Gastrocnemius medialis (tissue), 4 donors: ENCODE results near the gene WDR91. TPM values are rescaled to one million over a fixed set of nuclear protein-coding genes. Genes with fewer than 3 reads are reported as not detected.

Source experiments
- ATAC-seq, 2 donors: fragments of 150-250 bp; one replicate each; pipeline ENCODE4 v1.9.1; 2016
- DNase-seq, 2 donors: peaks; one replicate each; pipeline ENCODE4 v3.0.0-alpha.2; 2019
- H3K27ac ChIP-seq, 4 donors: fragments of 200-600 bp; sonication (generic); 1 replicate in 1 of 4; 2 replicates in 3 of 4; pipeline ENCODE4 v1.5.1; 2016 to 2018; ENCODE audit warnings: mild to moderate bottlenecking in 2 of 4, moderate library complexity in 1 of 4
- H3K27me3 ChIP-seq, 3 donors: fragments of 200-600 bp; sonication (generic) in 2 of 3; 1 replicate in 1 of 3; 2 replicates in 2 of 3; pipeline versions ENCODE4 v1.5.1 to v1.6.0; 2016 to 2019; ENCODE audit warnings: mild to moderate bottlenecking in 1 of 3, moderate library complexity in 1 of 3
- H3K36me3 ChIP-seq, 2 donors: fragments of 200-600 bp; sonication (generic) in 1 of 2; one replicate each; pipeline ENCODE4 v1.5.1; 2017 to 2018
- H3K4me1 ChIP-seq, 2 donors: fragments of 200-600 bp; sonication (generic) in 1 of 2; one replicate each; pipeline ENCODE4 v1.5.1; 2016 to 2017; ENCODE audit warnings: mild to moderate bottlenecking in 2 of 2
- H3K4me3 ChIP-seq, 4 donors: fragments of 200-600 bp; sonication (generic) in 3 of 4; 1 replicate in 1 of 4; 2 replicates in 3 of 4; pipeline ENCODE4 v1.5.1; 2016 to 2019; ENCODE audit warnings: mild to moderate bottlenecking in 2 of 4
- H3K9me3 ChIP-seq, 3 donors: fragments of 200-600 bp; sonication (generic) in 2 of 3; 1 replicate in 1 of 3; 2 replicates in 2 of 3; pipeline ENCODE4 v1.5.1; 2016 to 2019
- POLR2A ChIP-seq, 2 donors: fragments of 450-650 bp; IDR thresholded peaks; one replicate each; pipeline ENCODE4 v1.6.1; 2017; ENCODE audit warnings: antibody characterized with exemption in 2 of 2, mild to moderate bottlenecking in 2 of 2, moderate library complexity in 2 of 2
- in situ Hi-C, 4 donors: fragments of 200-750 bp; cut with MboI; loops; one replicate each; pipeline versions ENCODE4 v1.15.0 to v1.8.0; 2017; ENCODE audit warnings: low sequenced_read_pairs in 4 of 4
- intact Hi-C: fragments of 100-400 bp; cut with DNase I; formaldehyde crosslinking; loops from one replicate; pipeline ENCODE4 v1.15.1; 2023; ENCODE audit warnings: low total_unique reads
- total RNA-seq, 4 donors: library from RNA; depleted of rRNA; stranded (reverse); fragments of >200 nt; gene quantifications; one replicate each; pipeline versions ENCODE4 v1.1.0 to v1.2.3, GENCODE V29; 2016
- TF ChIP-seq, protein P1 (sequence below), 5 experiments: fragments of 450-650 bp in 3 of 5; fragments of 200-600 bp in 2 of 5; sonication (generic) in 2 of 5; IDR thresholded peaks in 4 of 5; conservative IDR thresholded peaks in 1 of 5; 1 replicate in 4 of 5; 2 replicates in 1 of 5; pipeline ENCODE4 v1.5.1; 2016 to 2019; ENCODE audit warnings: antibody characterized with exemption in 5 of 5, mild to moderate bottlenecking in 3 of 5, moderate library complexity in 3 of 5

Gene WDR91
- total RNA-seq, 4 donors from 2014 or later = 3.6 to 8.0 (median 6.4) TPM

DNA sequence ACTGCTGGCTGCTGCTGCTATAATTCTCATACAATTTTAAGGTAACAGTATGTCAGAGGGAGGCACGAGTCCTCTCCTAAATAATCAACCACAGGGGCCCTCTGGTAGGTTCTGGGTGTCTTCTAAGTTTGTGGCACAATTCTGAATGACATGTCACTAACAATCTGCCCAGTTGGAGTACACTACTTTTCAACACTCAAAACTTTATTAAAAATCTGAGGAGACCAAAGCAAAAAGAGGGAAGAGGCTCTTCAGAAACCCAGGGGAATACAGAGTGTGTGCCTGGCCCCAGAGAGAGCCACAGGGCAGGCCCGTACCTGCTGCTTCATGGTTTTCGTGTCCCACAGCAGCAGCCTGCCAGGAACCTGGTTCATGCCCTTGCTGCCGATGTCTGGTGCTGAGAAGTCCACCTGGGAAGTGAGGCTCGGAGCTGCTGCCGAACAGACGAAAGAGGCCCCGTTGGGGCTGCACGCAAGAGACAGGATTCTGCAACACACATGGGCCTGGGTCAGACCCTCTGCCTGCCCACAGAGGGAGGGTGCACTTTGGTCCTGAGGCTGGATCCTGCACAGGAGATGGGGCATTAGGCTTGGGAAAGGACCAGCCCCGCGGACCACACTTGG is 18.3 kb downstream of the WDR91 start:
- no peaks in the 10 kb centered on the region for H3K27me3 ChIP-seq
- no peaks in the 10 kb centered on the region for H3K9me3 ChIP-seq
- intact Hi-C loops = no loop called here
- in situ Hi-C loops = loop anchor here in 2 of 4 donors (25.0 kb wide), 2 partner anchors 206 to 531 kb away; partner anchors contain the start of gene AGBL3 (in 1 of the 2)
- ATAC-seq = no peak
- no peak for DNase-seq
- H3K4me1 ChIP-seq = peaks cover 0 to 5% of the 10 kb centered on the region in 2 donors
- peaks cover 0 to 78% of the 10 kb centered on the region in 2 donors for H3K36me3 ChIP-seq
- no peak overlapping the region for H3K4me3 ChIP-seq
- no peak for TF ChIP-seq POLR2A (IDR thresholded peaks at IDR 0.05)
- TF ChIP-seq, protein P1, sequence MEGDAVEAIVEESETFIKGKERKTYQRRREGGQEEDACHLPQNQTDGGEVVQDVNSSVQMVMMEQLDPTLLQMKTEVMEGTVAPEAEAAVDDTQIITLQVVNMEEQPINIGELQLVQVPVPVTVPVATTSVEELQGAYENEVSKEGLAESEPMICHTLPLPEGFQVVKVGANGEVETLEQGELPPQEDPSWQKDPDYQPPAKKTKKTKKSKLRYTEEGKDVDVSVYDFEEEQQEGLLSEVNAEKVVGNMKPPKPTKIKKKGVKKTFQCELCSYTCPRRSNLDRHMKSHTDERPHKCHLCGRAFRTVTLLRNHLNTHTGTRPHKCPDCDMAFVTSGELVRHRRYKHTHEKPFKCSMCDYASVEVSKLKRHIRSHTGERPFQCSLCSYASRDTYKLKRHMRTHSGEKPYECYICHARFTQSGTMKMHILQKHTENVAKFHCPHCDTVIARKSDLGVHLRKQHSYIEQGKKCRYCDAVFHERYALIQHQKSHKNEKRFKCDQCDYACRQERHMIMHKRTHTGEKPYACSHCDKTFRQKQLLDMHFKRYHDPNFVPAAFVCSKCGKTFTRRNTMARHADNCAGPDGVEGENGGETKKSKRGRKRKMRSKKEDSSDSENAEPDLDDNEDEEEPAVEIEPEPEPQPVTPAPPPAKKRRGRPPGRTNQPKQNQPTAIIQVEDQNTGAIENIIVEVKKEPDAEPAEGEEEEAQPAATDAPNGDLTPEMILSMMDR (IDR thresholded peaks at IDR 0.05 in 4 of 5, conservative IDR thresholded peaks at IDR 0.05 in 1 of 5) = no peak
- no peak overlapping the region for H3K27ac ChIP-seq

DNA sequence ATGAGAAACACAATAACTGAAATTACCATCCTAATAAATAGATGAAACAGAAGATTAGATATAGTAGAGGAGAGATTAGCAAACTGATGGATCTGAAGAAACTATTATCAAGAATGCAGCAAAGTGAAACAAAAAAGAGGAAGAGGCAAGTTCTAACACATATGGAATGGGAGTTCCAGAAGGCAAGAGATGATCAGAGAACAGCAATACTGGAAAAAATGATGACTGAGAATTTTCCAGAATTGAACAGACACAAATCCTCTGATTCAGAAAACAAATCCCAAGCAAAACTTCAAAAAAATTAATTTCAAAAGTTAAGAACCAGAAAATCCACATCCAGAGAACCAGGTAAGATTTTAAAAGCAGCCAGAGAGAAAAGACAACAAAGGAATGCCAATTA is 20.6 kb downstream of the WDR91 start:
- no peak overlapping the region for H3K4me3 ChIP-seq
- intact Hi-C loops (no loop called here), in situ Hi-C loops (loop anchor here in 2 of 4 donors (25.0 kb wide), 2 partner anchors 203 to 528 kb away; partner anchors contain the start of gene AGBL3 (in 1 of the 2))
- H3K4me1 ChIP-seq = peaks cover 0 to 5% of the 10 kb centered on the region in 2 donors
- no peak for ATAC-seq
- DNase-seq = no peak
- no peaks in the 10 kb centered on the region for H3K27me3 ChIP-seq
- peaks cover 0 to 77% of the 10 kb centered on the region in 2 donors for H3K36me3 ChIP-seq
- no peaks in the 10 kb centered on the region for H3K9me3 ChIP-seq
- no peak overlapping the region for H3K27ac ChIP-seq
- TF ChIP-seq, protein P1 (IDR thresholded peaks at IDR 0.05 in 4 of 5, conservative IDR thresholded peaks at IDR 0.05 in 1 of 5) = no peak
- TF ChIP-seq POLR2A (IDR thresholded peaks at IDR 0.05) = no peak

DNA sequence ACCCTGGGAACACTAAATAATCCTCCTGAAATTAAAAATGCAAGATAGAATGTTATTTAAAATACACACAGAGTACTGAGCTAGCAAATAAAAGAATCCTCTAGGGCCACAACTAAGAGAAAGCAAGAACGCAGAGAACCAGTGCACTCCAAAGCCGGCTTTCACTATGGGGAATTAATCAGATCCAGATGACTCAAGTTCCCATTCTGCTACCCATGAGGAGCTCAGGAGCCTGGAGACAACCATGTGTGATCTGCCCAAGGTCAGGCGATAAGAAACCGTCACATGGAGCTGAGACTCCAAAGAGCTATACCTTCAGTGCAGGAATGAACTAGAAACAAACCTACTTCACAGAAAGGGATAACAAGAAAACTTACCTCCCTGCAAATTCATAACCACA is 21.4 kb downstream of the WDR91 start:
- H3K9me3 ChIP-seq = no peaks in the 10 kb centered on the region
- peaks cover 0 to 82% of the 10 kb centered on the region in 2 donors for H3K36me3 ChIP-seq
- intact Hi-C loops = no loop called here
- H3K4me3 ChIP-seq = no peak overlapping the region
- H3K4me1 ChIP-seq = peaks cover 0 to 5% of the 10 kb centered on the region in 2 donors
- H3K27me3 ChIP-seq = no peaks in the 10 kb centered on the region
- H3K27ac ChIP-seq = no peak overlapping the region
- TF ChIP-seq, protein P1 (IDR thresholded peaks at IDR 0.05 in 4 of 5, conservative IDR thresholded peaks at IDR 0.05 in 1 of 5) = no peak
- TF ChIP-seq POLR2A (IDR thresholded peaks at IDR 0.05) = no peak
- ATAC-seq (no peak), DNase-seq (no peak)
- in situ Hi-C loops = loop anchor here in 2 of 4 donors (25.0 kb wide), 2 partner anchors 203 to 528 kb away; partner anchors contain the start of gene AGBL3 (in 1 of the 2)

DNA sequence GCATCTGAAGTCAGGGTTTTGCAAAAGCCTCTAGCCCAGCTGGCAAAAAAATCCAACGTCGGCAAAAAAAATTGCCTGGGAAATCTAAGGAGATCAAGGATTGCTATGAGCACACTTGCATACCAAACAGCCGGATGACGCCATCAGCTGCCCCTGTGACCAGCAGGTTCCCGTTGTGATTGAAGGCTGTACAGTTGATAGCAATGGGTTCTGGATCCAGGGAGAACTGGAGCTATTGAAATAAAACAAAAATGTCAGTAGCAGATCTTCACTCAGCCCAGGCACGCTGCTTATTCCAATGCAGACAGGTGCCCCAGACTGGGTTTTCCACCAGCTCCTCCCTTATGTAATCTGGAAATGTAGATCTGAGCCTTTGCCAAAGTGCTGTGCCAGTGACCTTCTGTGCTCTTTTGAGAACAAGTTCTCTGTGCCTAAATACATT is 22.1 kb downstream of the WDR91 start:
- in situ Hi-C loops = loop anchor here in 2 of 4 donors (25.0 kb wide), 2 partner anchors 202 to 527 kb away; partner anchors contain the start of gene AGBL3 (in 1 of the 2)
- ATAC-seq = peak in 1 of 2 donors; percentile 18

More for the DNA sequence above, 22.1 kb downstream of the WDR91 start:
- Histone ChIP-seq H3K27me3 (no peaks in the 10 kb centered on the region), H3K4me1 (peaks cover 0 to 5% of the 10 kb centered on the region in 2 donors), H3K9me3 (no peaks in the 10 kb centered on the region), H3K27ac (no peak overlapping the region), H3K4me3 (no peak overlapping the region), H3K36me3 (peaks cover 0 to 81% of the 10 kb centered on the region in 2 donors)
- no peak for DNase-seq
- TF ChIP-seq POLR2A (IDR thresholded peaks at IDR 0.05) = no peak
- TF ChIP-seq, protein P1 (IDR thresholded peaks at IDR 0.05 in 4 of 5, conservative IDR thresholded peaks at IDR 0.05 in 1 of 5) = no peak
- intact Hi-C loops = no loop called here
